Peyer's patch (tissue), 4 donors: ENCODE measurements around the gene OR10A5.

ENCODE experiments used
- CTCF ChIP-seq, 6 experiments: fragments of 450-650 bp in 4 of 6; fragments of 200-600 bp in 2 of 6; sonication (generic) in 1 of 6; IDR thresholded peaks; one replicate each; pipeline ENCODE4 v1.5.1; 2017 to 2019; ENCODE audit warnings: antibody characterized with exemption in 6 of 6, mild to moderate bottlenecking in 3 of 6, moderate library complexity in 1 of 6
- POLR2A ChIP-seq, 2 donors: fragments of 450-650 bp; IDR thresholded peaks; one replicate each; pipeline ENCODE4 v1.5.1; 2017; ENCODE audit warnings: antibody characterized with exemption in 2 of 2, mild to moderate bottlenecking in 2 of 2, moderate library complexity in 2 of 2

GRCh38 chr11:6845383-6845782 lies at the start of gene OR10A5:
- no peak for TF ChIP-seq CTCF (IDR thresholded peaks at IDR 0.05)
- TF ChIP-seq POLR2A (IDR thresholded peaks at IDR 0.05) = no peak
